GM23248 (cell line): ENCODE results near the gene C12orf43. TPM values are rescaled to one million over a fixed set of nuclear protein-coding genes. Genes with fewer than 3 reads are reported as not detected.

Experiments used
- DNase-seq: peaks from one replicate; pipeline ENCODE4 v3.0.0-alpha.2; 2015
- H2AFZ ChIP-seq: fragments of 200-600 bp; sonication (generic); 2 replicates; pipeline ENCODE4 v1.6.1; 2016; ENCODE audit warnings: antibody characterized with exemption
- H3F3A ChIP-seq: fragments of 200-600 bp; sonication (generic); 2 replicates; pipeline ENCODE4 v1.6.1; 2016; ENCODE audit warnings: mild to moderate bottlenecking, antibody characterized with exemption, mixed run types; ENCODE audit not compliant: insufficient read depth
- H3K27ac ChIP-seq: fragments of 200-600 bp; sonication (generic); 2 replicates; pipeline ENCODE4 v1.5.1; 2016; ENCODE audit warnings: mild to moderate bottlenecking
- H3K27me3 ChIP-seq: fragments of 200-600 bp; sonication (generic); replicated peaks from 2 replicates; pipeline ENCODE4 v1.6.1; 2016; ENCODE audit warnings: mild to moderate bottlenecking; ENCODE audit not compliant: insufficient read depth
- H3K36me3 ChIP-seq: fragments of 200-600 bp; sonication (generic); 2 replicates; pipeline ENCODE4 v1.6.1; 2016; ENCODE audit warnings: low read depth, mild to moderate bottlenecking
- H3K4me1 ChIP-seq: fragments of 200-600 bp; sonication (generic); 2 replicates; pipeline ENCODE4 v1.6.1; 2016; ENCODE audit warnings: mild to moderate bottlenecking; ENCODE audit not compliant: insufficient read depth
- H3K4me2 ChIP-seq: fragments of 200-600 bp; sonication (generic); one replicate; pipeline ENCODE4 v1.6.1; 2016; ENCODE audit warnings: mild to moderate bottlenecking; ENCODE audit not compliant: unreplicated experiment
- H3K4me3 ChIP-seq: fragments of 200-600 bp; sonication (generic); 2 replicates; pipeline ENCODE4 v1.5.1; 2016; ENCODE audit warnings: mild to moderate bottlenecking
- H3K79me2 ChIP-seq: fragments of 200-600 bp; sonication (generic); 2 replicates; pipeline ENCODE4 v1.6.1; 2016; ENCODE audit warnings: mild to moderate bottlenecking; ENCODE audit not compliant: insufficient read depth
- H3K9ac ChIP-seq: fragments of 200-600 bp; sonication (generic); 2 replicates; pipeline ENCODE4 v1.6.1; 2016; ENCODE audit warnings: mild to moderate bottlenecking
- H3K9me2 ChIP-seq: fragments of 200-600 bp; sonication (generic); 2 replicates; pipeline ENCODE4 v1.6.1; 2016; ENCODE audit warnings: mixed run types, mild to moderate bottlenecking, moderate library complexity; ENCODE audit not compliant: insufficient read depth
- H3K9me3 ChIP-seq: fragments of 200-600 bp; sonication (generic); one replicate; pipeline ENCODE4 v1.6.1; 2017; ENCODE audit warnings: low read depth
- H4K20me1 ChIP-seq: fragments of 200-600 bp; sonication (generic); 2 replicates; pipeline ENCODE4 v1.6.0; 2016; ENCODE audit not compliant: insufficient read depth
- EZH2 ChIP-seq: fragments of 200-600 bp; sonication (generic); IDR thresholded peaks from 2 replicates; pipeline ENCODE4 v1.6.1; 2018; ENCODE audit warnings: antibody characterized with exemption, mild to moderate bottlenecking; ENCODE audit not compliant: insufficient read depth, poor library complexity, severe bottlenecking
- EZH2phosphoT487 ChIP-seq: fragments of 200-600 bp; sonication (generic); IDR thresholded peaks from 2 replicates; pipeline ENCODE4 v1.6.1; 2018; ENCODE audit warnings: antibody characterized with exemption, moderate library complexity, mild to moderate bottlenecking, low read depth; ENCODE audit not compliant: insufficient read depth
- WGBS, 2 experiments: methylation state at CpG; one replicate each; pipeline ENCODE4 v1.1.6; 2015 to 2017; ENCODE audit warnings: low lambda C conversion rate in 2 of 2, low coverage in 1 of 2; ENCODE audit errors: missing lambda C conversion rate in 2 of 2; 5-methylcytosine and 5-hydroxymethylcytosine counted together
- in situ Hi-C: fragments of 300-500 bp; cut with MboI; formaldehyde crosslinking; loops from 2 replicates; pipeline ENCODE4 v1.15.0; 2020
- polyA plus RNA-seq: library from polyadenylated mRNA; unstranded; fragments of >200 nt; fragmentation: Nextera tagmentation; extraction: Ambion mirVana; gene quantifications from 2 replicates; pipeline ENCODE4 v1.2.1, GENCODE V29; 2016
- total RNA-seq: library from RNA; depleted of rRNA; stranded (reverse); fragments of >200 nt; shearing (Covaris generic); gene quantifications from 2 replicates; pipeline ENCODE4 v1.2.3, GENCODE V29; 2014

Gene C12orf43
- total and polyA plus RNA-seq, 2 experiments from 2014 or later: 12.4 to 16.6 TPM

- H3K27me3 ChIP-seq: no peaks in the 10 kb centered on the region
- WGBS, 2 experiments: 60 to 63% methylated on average over 8 of the region's 8 CpGs
- H3K4me3 ChIP-seq: no peak overlapping the region
- H3K4me1 ChIP-seq: peaks cover 2% of the 10 kb centered on the region; the same call in 1 of the 2 replicates
- no peaks in the 10 kb centered on the region for H3K9me3 ChIP-seq
- in situ Hi-C loops: no loop called here
- H3F3A ChIP-seq: no peaks in the 10 kb centered on the region
- no peak overlapping the region for H3K9ac ChIP-seq
- H4K20me1 ChIP-seq: no peaks in the 10 kb centered on the region
- H3K27ac ChIP-seq: no peak overlapping the region
- H3K9me2 ChIP-seq: no peaks in the 10 kb centered on the region
- H2AFZ ChIP-seq: no peak overlapping the region
- DNase-seq: no peak
- no peak overlapping the region for H3K4me2 ChIP-seq
- no peaks in the 10 kb centered on the region for H3K36me3 ChIP-seq
- TF ChIP-seq EZH2phosphoT487 (no peak), EZH2 (no peak)
- no peaks in the 10 kb centered on the region for H3K79me2 ChIP-seq
Measured at GRCh38 chr12:121023799-121024198, 7.5 kb upstream of the C12orf43 start.

- WGBS, 2 experiments: 44 to 50% methylated on average over 2 of the region's 2 CpGs
- in situ Hi-C loops: no loop called here
Measured at GRCh38 chr12:121022713-121023112, 6.4 kb upstream of the C12orf43 start.

GRCh38 chr12:121021754-121022153 is 5.5 kb upstream of the C12orf43 start:
- Histone ChIP-seq H3K9me2 (no peaks in the 10 kb centered on the region), H2AFZ (no peak overlapping the region), H3K79me2 (no peaks in the 10 kb centered on the region), H3F3A (no peaks in the 10 kb centered on the region), H3K27ac (no peak overlapping the region), H3K4me1 (peaks cover 2% of the 10 kb centered on the region; the same call in 1 of the 2 replicates), H3K36me3 (no peaks in the 10 kb centered on the region), H3K9me3 (no peaks in the 10 kb centered on the region), H3K4me3 (no peak overlapping the region), H3K4me2 (no peak overlapping the region), H4K20me1 (no peaks in the 10 kb centered on the region), H3K27me3 (no peaks in the 10 kb centered on the region), H3K9ac (no peak overlapping the region)
- TF ChIP-seq EZH2 (no peak), EZH2phosphoT487 (no peak)
- DNase-seq: no peak
- WGBS, 2 experiments: 85 to 95% methylated on average over 6 of the region's 6 CpGs
- in situ Hi-C loops: no loop called here

More at GRCh38 chr12:121022713-121023112, 6.4 kb upstream of the C12orf43 start:
- Histone ChIP-seq H3K9me3 (no peaks in the 10 kb centered on the region), H3K27me3 (no peaks in the 10 kb centered on the region), H3F3A (no peaks in the 10 kb centered on the region), H3K36me3 (no peaks in the 10 kb centered on the region), H3K79me2 (no peaks in the 10 kb centered on the region), H3K27ac (no peak overlapping the region), H2AFZ (no peak overlapping the region), H3K4me3 (no peak overlapping the region), H3K9ac (no peak overlapping the region), H4K20me1 (no peaks in the 10 kb centered on the region), H3K9me2 (no peaks in the 10 kb centered on the region), H3K4me1 (peaks cover 2% of the 10 kb centered on the region; the same call in 1 of the 2 replicates), H3K4me2 (no peak overlapping the region)
- DNase-seq: no peak
- TF ChIP-seq EZH2 (no peak), EZH2phosphoT487 (no peak)

GRCh38 chr12:121018860-121019617 is 2.8 kb upstream of the C12orf43 start:
- Histone ChIP-seq H3K9me3 (no peaks in the 10 kb centered on the region), H3K4me1 (no peaks in the 10 kb centered on the region), H3K4me2 (no peak overlapping the region), H2AFZ (no peak overlapping the region), H4K20me1 (no peaks in the 10 kb centered on the region), H3F3A (no peaks in the 10 kb centered on the region), H3K36me3 (no peaks in the 10 kb centered on the region), H3K4me3 (no peak overlapping the region), H3K9ac (no peak overlapping the region), H3K27me3 (no peaks in the 10 kb centered on the region), H3K9me2 (no peaks in the 10 kb centered on the region), H3K79me2 (peaks cover 16% of the 10 kb centered on the region), H3K27ac (no peak overlapping the region)
- in situ Hi-C loops: no loop called here
- 44 to 55% methylated on average over 2 of the region's 2 CpGs for WGBS, 2 experiments
- DNase-seq: no peak
- TF ChIP-seq EZH2 (no peak), EZH2phosphoT487 (no peak)
